ENCODE results near the gene TPRKB. TPM values are rescaled to one million over a fixed set of nuclear protein-coding genes. Genes with fewer than 3 reads are reported as not detected.
"Not testable (repeated sequence)": the region's sequence is repeated elsewhere in the genome, so short reads cannot be mapped to it uniquely, and the experiment has no call there.

Gene TPRKB
- total RNA-seq, 1 donor from 2014 or later, result 33.3 TPM

DNA sequence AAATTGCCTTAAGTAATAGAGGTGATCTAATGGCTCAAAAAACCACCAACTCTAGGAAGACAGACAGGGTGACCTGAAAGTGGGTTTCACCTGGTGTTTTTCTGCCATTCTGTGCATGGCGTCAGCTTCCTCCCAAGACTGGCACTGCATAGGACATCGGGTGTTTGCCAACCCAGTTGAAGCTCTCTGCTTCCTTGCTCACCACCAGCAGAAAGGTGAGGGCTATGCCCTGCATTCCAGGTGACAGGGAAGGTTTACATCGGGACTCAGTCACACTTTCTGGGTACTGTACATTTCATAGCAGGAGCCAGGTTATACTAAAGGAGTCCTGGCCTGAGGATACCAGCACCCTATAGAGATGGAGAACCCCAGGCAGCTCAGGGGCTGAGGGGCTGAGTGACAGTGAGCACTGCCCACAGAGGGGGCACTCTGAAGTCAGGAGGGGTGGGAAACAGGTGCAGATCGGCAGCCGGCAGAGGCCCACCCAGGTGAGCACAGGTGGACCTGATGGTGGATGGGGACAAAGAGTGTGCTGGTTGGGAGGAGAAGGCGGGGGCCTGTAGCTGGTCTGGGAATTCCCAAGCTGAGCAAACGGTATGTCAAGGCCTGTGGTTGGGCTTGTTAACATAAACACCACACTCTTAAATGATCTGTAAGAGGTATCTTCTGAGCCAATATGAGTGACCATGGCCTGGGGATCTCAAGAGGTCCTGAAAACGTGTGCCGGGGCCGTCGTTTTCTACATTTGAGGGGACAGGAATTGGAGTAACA lies 18.1 kb downstream of the TPRKB start:
- TF ChIP-seq, protein P1, sequence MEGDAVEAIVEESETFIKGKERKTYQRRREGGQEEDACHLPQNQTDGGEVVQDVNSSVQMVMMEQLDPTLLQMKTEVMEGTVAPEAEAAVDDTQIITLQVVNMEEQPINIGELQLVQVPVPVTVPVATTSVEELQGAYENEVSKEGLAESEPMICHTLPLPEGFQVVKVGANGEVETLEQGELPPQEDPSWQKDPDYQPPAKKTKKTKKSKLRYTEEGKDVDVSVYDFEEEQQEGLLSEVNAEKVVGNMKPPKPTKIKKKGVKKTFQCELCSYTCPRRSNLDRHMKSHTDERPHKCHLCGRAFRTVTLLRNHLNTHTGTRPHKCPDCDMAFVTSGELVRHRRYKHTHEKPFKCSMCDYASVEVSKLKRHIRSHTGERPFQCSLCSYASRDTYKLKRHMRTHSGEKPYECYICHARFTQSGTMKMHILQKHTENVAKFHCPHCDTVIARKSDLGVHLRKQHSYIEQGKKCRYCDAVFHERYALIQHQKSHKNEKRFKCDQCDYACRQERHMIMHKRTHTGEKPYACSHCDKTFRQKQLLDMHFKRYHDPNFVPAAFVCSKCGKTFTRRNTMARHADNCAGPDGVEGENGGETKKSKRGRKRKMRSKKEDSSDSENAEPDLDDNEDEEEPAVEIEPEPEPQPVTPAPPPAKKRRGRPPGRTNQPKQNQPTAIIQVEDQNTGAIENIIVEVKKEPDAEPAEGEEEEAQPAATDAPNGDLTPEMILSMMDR (IDR thresholded peaks at IDR 0.05; ENCODE audit: unreplicated experiment), result no peak
- no peak overlapping the region for H3K4me3 Mint-ChIP-seq (ENCODE audit: unreplicated experiment)
- H3K4me1 Mint-ChIP-seq (ENCODE audit: unreplicated experiment), result peaks cover 13% of the 10 kb centered on the region
- no peaks in the 10 kb centered on the region for H3K9me3 Mint-ChIP-seq (ENCODE audit: unreplicated experiment)
- no peak overlapping the region for H3K27ac Mint-ChIP-seq (ENCODE audit: unreplicated experiment)
- DNase-seq (ENCODE audit: low spot score), result no peak
- H3K27me3 Mint-ChIP-seq (ENCODE audit: unreplicated experiment), result peaks cover 10% of the 10 kb centered on the region
- H3K36me3 Mint-ChIP-seq (ENCODE audit: low read depth, unreplicated experiment), result peaks cover 9% of the 10 kb centered on the region

DNA sequence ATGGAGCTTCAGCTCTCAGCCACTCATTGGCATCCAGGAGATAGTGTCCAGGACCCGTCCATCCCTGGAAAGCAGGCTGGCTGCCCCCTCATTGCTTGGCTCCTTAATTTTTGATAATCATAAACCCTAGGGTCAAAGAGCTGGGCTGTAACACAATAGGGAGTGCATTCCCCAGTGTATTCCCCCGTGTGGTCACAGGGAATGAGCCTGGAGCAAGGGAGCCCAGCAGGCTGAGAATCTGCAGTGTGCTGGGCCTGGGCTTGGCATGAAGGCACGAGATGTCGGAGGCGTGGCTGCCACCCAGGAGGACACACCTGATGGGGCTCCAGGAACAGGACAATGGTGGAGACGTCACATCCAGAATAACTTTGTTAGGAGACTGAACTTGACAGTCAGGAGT lies 18.7 kb downstream of the TPRKB start:
- TF ChIP-seq, protein P1 (IDR thresholded peaks at IDR 0.05; ENCODE audit: unreplicated experiment), result no peak
- Mint-ChIP-seq H3K27me3 (ENCODE audit: unreplicated experiment) (peaks cover 13% of the 10 kb centered on the region), H3K27ac (ENCODE audit: unreplicated experiment) (no peak overlapping the region), H3K4me3 (ENCODE audit: unreplicated experiment) (no peak overlapping the region), H3K36me3 (ENCODE audit: low read depth, unreplicated experiment) (peaks cover 9% of the 10 kb centered on the region), H3K4me1 (ENCODE audit: unreplicated experiment) (peaks cover 13% of the 10 kb centered on the region), H3K9me3 (ENCODE audit: unreplicated experiment) (no peaks in the 10 kb centered on the region)
- DNase-seq (ENCODE audit: low spot score), result no peak

DNA sequence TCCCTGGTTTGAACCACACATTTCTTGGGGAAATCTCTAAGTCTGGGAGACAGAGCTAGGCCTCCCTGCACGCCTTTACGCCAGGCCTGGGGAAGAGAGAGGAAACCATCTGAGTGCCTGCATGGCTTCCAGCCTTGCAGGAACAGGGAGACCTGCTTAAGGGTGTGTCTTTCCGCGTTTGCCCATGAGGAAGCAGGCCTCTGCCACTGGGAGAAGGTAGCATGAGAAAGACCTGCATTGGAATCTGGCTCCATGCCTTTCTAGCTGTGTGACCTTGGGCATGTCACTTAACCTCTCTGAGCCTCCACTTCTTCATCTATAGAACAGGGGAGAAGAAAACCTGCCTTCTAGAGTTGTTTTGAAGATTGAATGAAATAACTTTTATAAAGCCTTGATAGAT lies 19.4 kb downstream of the TPRKB start:
- Mint-ChIP-seq H3K4me1 (ENCODE audit: unreplicated experiment) (peaks cover 13% of the 10 kb centered on the region), H3K4me3 (ENCODE audit: unreplicated experiment) (peak overlapping the region; percentile 31), H3K27ac (ENCODE audit: unreplicated experiment) (peak overlapping the region; percentile 64), H3K27me3 (ENCODE audit: unreplicated experiment) (peaks cover 13% of the 10 kb centered on the region)
- not testable (repeated sequence) for H3K36me3 Mint-ChIP-seq (ENCODE audit: low read depth, unreplicated experiment); DNase-seq (ENCODE audit: low spot score); H3K9me3 Mint-ChIP-seq (ENCODE audit: unreplicated experiment)

DNA sequence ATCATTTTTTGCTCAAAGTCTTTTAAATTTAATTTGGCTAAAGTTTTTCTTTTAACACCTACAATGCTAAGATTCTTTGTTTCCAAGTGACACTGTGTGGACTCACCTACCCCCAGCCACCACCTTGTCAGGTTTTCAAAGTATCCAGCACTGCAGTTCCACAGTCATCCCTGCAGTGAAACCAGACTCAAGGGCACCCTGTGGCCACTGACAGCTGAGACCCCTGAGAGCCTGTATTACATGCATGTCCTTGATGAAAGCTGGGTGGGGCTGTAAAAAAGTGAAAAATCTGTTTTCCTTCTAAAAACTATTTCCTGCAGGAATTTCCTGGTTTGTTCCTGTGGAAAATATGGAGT lies 19.9 kb downstream of the TPRKB start:
- H3K36me3 Mint-ChIP-seq (ENCODE audit: low read depth, unreplicated experiment), result peaks cover 9% of the 10 kb centered on the region
- H3K4me1 Mint-ChIP-seq (ENCODE audit: unreplicated experiment), result peaks cover 13% of the 10 kb centered on the region
- TF ChIP-seq, protein P1 (IDR thresholded peaks at IDR 0.05; ENCODE audit: unreplicated experiment), result no peak
- H3K27me3 Mint-ChIP-seq (ENCODE audit: unreplicated experiment), result peaks cover 13% of the 10 kb centered on the region
- DNase-seq (ENCODE audit: low spot score), result no peak
- H3K9me3 Mint-ChIP-seq (ENCODE audit: unreplicated experiment), result no peaks in the 10 kb centered on the region
- no peak overlapping the region for H3K4me3 Mint-ChIP-seq (ENCODE audit: unreplicated experiment)
- peak overlapping the region; percentile 64 for H3K27ac Mint-ChIP-seq (ENCODE audit: unreplicated experiment)

DNA sequence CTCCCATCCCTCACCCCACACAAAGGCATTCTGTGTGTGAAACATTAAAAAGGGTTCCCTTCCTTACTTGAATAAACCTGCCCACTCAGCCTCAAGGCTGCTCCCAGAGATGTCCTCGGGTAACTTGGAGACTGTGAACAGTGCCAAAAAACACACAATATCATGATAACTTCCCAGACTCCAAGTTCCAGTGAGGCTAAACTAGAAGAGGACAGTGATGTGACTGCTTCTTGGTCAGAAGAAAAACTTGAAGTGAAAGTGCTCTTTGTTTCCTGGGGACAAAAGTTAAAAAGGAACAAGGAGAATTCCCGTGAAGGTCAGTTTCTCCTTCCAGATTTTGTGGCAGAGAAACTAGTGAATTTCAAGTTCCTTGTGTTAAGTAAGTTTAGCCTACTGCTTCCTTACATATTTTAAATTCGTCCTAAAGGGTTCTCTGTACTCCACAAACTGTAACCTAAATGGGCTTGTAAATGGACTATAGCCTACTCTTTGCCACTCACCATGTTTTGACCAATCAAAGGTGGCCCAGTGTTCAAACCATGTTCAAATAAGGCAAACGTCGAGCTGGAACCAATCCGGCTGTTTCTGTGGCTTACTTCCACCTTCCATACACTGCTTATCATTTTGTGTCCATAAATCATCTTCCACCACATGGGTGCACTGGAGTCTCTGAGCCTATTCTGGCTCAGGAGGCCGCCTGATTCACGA lies 20.4 kb downstream of the TPRKB start:
- peak overlapping the region; percentile 30 for H3K27ac Mint-ChIP-seq (ENCODE audit: unreplicated experiment)
- peaks cover 13% of the 10 kb centered on the region for H3K4me1 Mint-ChIP-seq (ENCODE audit: unreplicated experiment)
- H3K36me3 Mint-ChIP-seq (ENCODE audit: low read depth, unreplicated experiment), result peaks cover 9% of the 10 kb centered on the region
- no peak for DNase-seq (ENCODE audit: low spot score)
- no peaks in the 10 kb centered on the region for H3K9me3 Mint-ChIP-seq (ENCODE audit: unreplicated experiment)
- peaks cover 13% of the 10 kb centered on the region for H3K27me3 Mint-ChIP-seq (ENCODE audit: unreplicated experiment)
- TF ChIP-seq, protein P1 (IDR thresholded peaks at IDR 0.05; ENCODE audit: unreplicated experiment), result no peak
- H3K4me3 Mint-ChIP-seq (ENCODE audit: unreplicated experiment), result no peak overlapping the region
